H9 (cell line): Measurements from ENCODE around the gene CCNQ. TPM values are rescaled to one million over a fixed set of nuclear protein-coding genes. Genes with fewer than 3 reads are reported as not detected.

ENCODE experiments used
- DNase-seq: peaks from one replicate; pipeline ENCODE4 v3.0.0-alpha.2; 2017
- H2AFZ ChIP-seq: one replicate; pipeline ENCODE4 v1.6.1; 2013; ENCODE audit warnings: mild to moderate bottlenecking, low read length, control low read depth, moderate library complexity
- H2AK5ac ChIP-seq: 2 replicates; pipeline ENCODE4 v1.6.1; 2013; ENCODE audit warnings: low read length, control low read depth, mixed read lengths; ENCODE audit not compliant: insufficient read length
- H2BK120ac ChIP-seq: one replicate; pipeline ENCODE4 v1.6.1; 2013; ENCODE audit warnings: low read depth, mild to moderate bottlenecking, low read length, control low read depth, inconsistent platforms; ENCODE audit not compliant: poor library complexity, severe bottlenecking
- H2BK12ac ChIP-seq: 2 replicates; pipeline ENCODE4 v1.6.1; 2013; ENCODE audit warnings: low read length, control low read depth, mixed read lengths, low read depth; ENCODE audit not compliant: insufficient read length
- H2BK15ac ChIP-seq: 2 replicates; pipeline ENCODE4 v1.6.1; 2013; ENCODE audit warnings: low read depth, low read length, control low read depth
- H2BK20ac ChIP-seq: one replicate; pipeline ENCODE4 v1.6.1; 2013; ENCODE audit warnings: low read depth, mild to moderate bottlenecking, low read length, control low read depth, inconsistent platforms; ENCODE audit not compliant: poor library complexity, severe bottlenecking
- H2BK5ac ChIP-seq: 2 replicates; pipeline ENCODE4 v1.6.1; 2013; ENCODE audit warnings: low read length, control low read depth, mixed read lengths; ENCODE audit not compliant: insufficient read length
- H3K14ac ChIP-seq: 2 replicates; pipeline ENCODE4 v1.6.1; 2013; ENCODE audit warnings: low read length, control low read depth; ENCODE audit not compliant: insufficient read depth
- H3K18ac ChIP-seq: 2 replicates; pipeline ENCODE4 v1.6.1; 2013; ENCODE audit warnings: low read depth, mild to moderate bottlenecking, mixed read lengths, low read length, control low read depth; ENCODE audit not compliant: insufficient read length
- H3K23ac ChIP-seq: 2 replicates; pipeline ENCODE4 v1.6.1; 2013; ENCODE audit warnings: low read length, control low read depth, mixed read lengths, low read depth; ENCODE audit not compliant: insufficient read length
- H3K23me2 ChIP-seq: 2 replicates; pipeline ENCODE4 v1.6.1; 2013; ENCODE audit warnings: low read depth, mild to moderate bottlenecking, mixed read lengths, low read length, control low read depth; ENCODE audit not compliant: insufficient read length, poor library complexity, severe bottlenecking
- H3K27ac ChIP-seq: 2 replicates; pipeline ENCODE4 v1.5.1; 2013; ENCODE audit warnings: low read length, control low read depth, mixed read lengths, low read depth; ENCODE audit not compliant: insufficient read length
- H3K27me3 ChIP-seq: 2 replicates; pipeline ENCODE4 v1.6.1; 2013; ENCODE audit warnings: low read length, control low read depth, inconsistent platforms; ENCODE audit not compliant: insufficient read depth
- H3K4ac ChIP-seq: 2 replicates; pipeline ENCODE4 v1.6.1; 2013; ENCODE audit warnings: low read depth, mild to moderate bottlenecking, control low read depth, inconsistent platforms, low read length, moderate library complexity
- H3K4me1 ChIP-seq: 2 replicates; pipeline ENCODE4 v1.6.1; 2013; ENCODE audit warnings: low read length, control low read depth, inconsistent platforms; ENCODE audit not compliant: insufficient read depth
- H3K4me2 ChIP-seq: 2 replicates; pipeline ENCODE4 v1.6.1; 2013; ENCODE audit warnings: low read length, control low read depth, mixed read lengths; ENCODE audit not compliant: insufficient read length, insufficient read depth
- H3K56ac ChIP-seq: 2 replicates; pipeline ENCODE4 v1.6.1; 2013; ENCODE audit warnings: low read depth, mild to moderate bottlenecking, mixed read lengths, low read length, control low read depth; ENCODE audit not compliant: insufficient read length
- H3K79me1 ChIP-seq: 2 replicates; pipeline ENCODE4 v1.6.1; 2013; ENCODE audit warnings: low read depth, mild to moderate bottlenecking, moderate library complexity, low read length, control low read depth, inconsistent platforms; ENCODE audit not compliant: insufficient read depth, poor library complexity, severe bottlenecking
- H3K79me2 ChIP-seq: 2 replicates; pipeline ENCODE4 v1.6.1; 2013; ENCODE audit warnings: low read length, control low read depth, inconsistent platforms; ENCODE audit not compliant: insufficient read depth
- H3K9ac ChIP-seq: 2 replicates; pipeline ENCODE4 v1.6.1; 2013; ENCODE audit warnings: low read length, control low read depth, mixed read lengths; ENCODE audit not compliant: insufficient read length; ENCODE audit errors: extremely low read depth
- H3K9me3 ChIP-seq: one replicate; pipeline ENCODE4 v1.6.1; 2013; ENCODE audit warnings: low read depth, low read length, inconsistent platforms; ENCODE audit not compliant: control insufficient read depth
- H3T11ph ChIP-seq: one replicate; pipeline ENCODE4 v1.6.1; 2013; ENCODE audit warnings: mild to moderate bottlenecking, low read length, control low read depth, inconsistent platforms
- H4K20me1 ChIP-seq: one replicate; pipeline ENCODE4 v1.6.1; 2013; ENCODE audit not compliant: control insufficient read depth, insufficient read length, insufficient read depth
- H4K5ac ChIP-seq: 2 replicates; pipeline ENCODE4 v1.6.1; 2013; ENCODE audit warnings: low read depth, mild to moderate bottlenecking, mixed read lengths, low read length, control low read depth; ENCODE audit not compliant: insufficient read length
- H4K8ac ChIP-seq: replicated peaks from 2 replicates; pipeline ENCODE4 v1.6.1; 2013; ENCODE audit warnings: low read length, control low read depth, mixed read lengths, low read depth; ENCODE audit not compliant: insufficient read length
- H4K91ac ChIP-seq: 2 replicates; pipeline ENCODE4 v1.6.1; 2013; ENCODE audit warnings: low read depth, mild to moderate bottlenecking, moderate library complexity, mixed read lengths, low read length, control low read depth; ENCODE audit not compliant: insufficient read length
- H3K27ac Mint-ChIP-seq, 3 experiments: 2 replicates in 2 of 3; 3 replicates in 1 of 3; pipeline ENCODE4 v1.8.0; 2020 to 2021; ENCODE audit warnings: mixed read lengths in 3 of 3, mild to moderate bottlenecking in 1 of 3, moderate library complexity in 1 of 3
- H3K27me3 Mint-ChIP-seq: 2 replicates; pipeline ENCODE4 v1.8.0; 2021; ENCODE audit warnings: low read depth, mild to moderate bottlenecking, moderate library complexity, mixed read lengths
- H3K36me3 Mint-ChIP-seq, 3 experiments: 2 replicates in 2 of 3; 3 replicates in 1 of 3; pipeline ENCODE4 v1.8.0; 2020 to 2021; ENCODE audit warnings: low read depth in 3 of 3, mixed read lengths in 3 of 3; ENCODE audit not compliant: insufficient read depth in 1 of 3
- H3K4me1 Mint-ChIP-seq, 2 experiments: 2 replicates each; pipeline ENCODE4 v1.8.0; 2020; ENCODE audit warnings: mixed read lengths in 2 of 2
- H3K4me3 Mint-ChIP-seq, 2 experiments: 2 replicates in 1 of 2; 3 replicates in 1 of 2; pipeline ENCODE4 v1.8.0; 2020 to 2021; ENCODE audit warnings: mild to moderate bottlenecking in 2 of 2, mixed read lengths in 2 of 2, moderate library complexity in 1 of 2
- H3K9me3 Mint-ChIP-seq, 2 experiments: 2 replicates in 1 of 2; 3 replicates in 1 of 2; pipeline ENCODE4 v1.8.0; 2020; ENCODE audit warnings: mild to moderate bottlenecking in 2 of 2, mixed read lengths in 2 of 2, moderate library complexity in 1 of 2
- WGBS: extraction: QIAGEN DNeasy Blood & Tissue Kit; methylation state at CpG from one replicate; pipeline ENCODE4 v1.1.7; 2013; ENCODE audit warnings: missing lambda C conversion rate, low lambda C conversion rate, mixed read lengths; ENCODE audit not compliant: insufficient read length; ENCODE audit errors: extremely low coverage; 5-methylcytosine and 5-hydroxymethylcytosine counted together
- total RNA-seq: library from RNA; stranded (reverse); gene quantifications from 2 replicates; pipeline ENCODE4 v1.2.1, GENCODE V29; 2021
- TF ChIP-seq, protein P1 (sequence below): fragments of 200-600 bp; sonication (generic); conservative IDR thresholded peaks from 3 replicates; pipeline ENCODE4 v1.8.0; 2021; ENCODE audit warnings: antibody characterized with exemption, mild to moderate bottlenecking

The CCNQ gene
- total RNA-seq, 1 experiment from 2014 or later: 18.4 TPM

DNA sequence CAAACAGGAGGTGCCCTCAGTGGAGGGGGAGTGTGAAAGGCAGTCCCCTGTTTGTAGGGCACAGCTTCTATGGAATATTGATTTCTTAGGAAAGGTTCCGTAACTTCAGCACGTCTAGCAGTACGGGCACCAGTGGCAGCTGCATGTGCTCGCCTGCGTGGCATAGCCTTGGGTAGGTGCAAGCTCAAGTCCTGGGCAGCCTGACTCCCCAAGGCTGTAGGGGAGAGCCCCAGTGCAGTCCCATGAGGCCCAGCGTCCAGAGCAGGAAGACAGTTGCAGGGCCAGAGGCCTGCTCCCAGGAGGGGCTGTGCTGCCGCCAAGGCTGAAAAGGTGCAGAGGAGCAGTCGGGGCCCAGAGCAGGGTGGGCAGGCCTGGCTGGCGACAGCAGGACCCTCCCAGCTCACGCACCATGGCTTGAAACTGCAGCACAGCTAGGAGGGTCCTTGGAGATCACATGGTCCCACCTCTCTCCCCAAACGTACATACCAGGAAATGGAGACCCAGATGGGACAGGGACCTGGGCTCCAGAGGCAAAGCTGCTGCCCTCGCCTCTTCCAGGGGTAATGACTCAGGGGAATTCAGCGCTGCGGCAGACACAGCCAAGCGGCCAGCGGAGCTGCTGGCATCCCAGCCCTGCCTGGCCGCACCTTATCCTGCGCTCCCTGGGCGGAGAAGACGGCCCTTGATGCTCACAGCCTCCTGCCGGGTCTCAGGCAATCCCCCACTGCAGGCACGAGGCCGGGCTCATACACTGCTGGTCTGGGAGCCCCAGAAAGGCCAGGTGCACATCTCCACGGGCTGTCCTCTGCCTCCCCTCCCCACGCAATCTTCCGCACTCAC, 42.0 kb upstream of the CCNQ start:
- H3K14ac ChIP-seq: no peak overlapping the region; the same call in 1 of the 2 replicates
- H4K20me1 ChIP-seq: peaks cover 2% of the 10 kb centered on the region
- no peak overlapping the region for H2BK20ac ChIP-seq
- no peak overlapping the region for H4K91ac ChIP-seq
- H3K9ac ChIP-seq: no peak overlapping the region
- H2AK5ac ChIP-seq: no peak overlapping the region
- Mint-ChIP-seq H3K4me1 (peaks cover 8 to 12% of the 10 kb centered on the region in 2 experiments), H3K9me3 (peaks cover 43 to 76% of the 10 kb centered on the region in 2 experiments), H3K27me3 (peaks cover 63% of the 10 kb centered on the region), H3K4me3 (peak overlapping the region; percentile 1 to 66; a peak in 4 of 5 replicates), H3K27ac (no peak overlapping the region), H3K36me3 (peaks cover 0 to 7% (median 2%) of the 10 kb centered on the region in 3 experiments; a peak in 3 of 7 replicates)
- no peak overlapping the region for H2BK12ac ChIP-seq
- peaks cover 34% of the 10 kb centered on the region for H3K27me3 ChIP-seq
- H2AFZ ChIP-seq: no peak overlapping the region
- H3T11ph ChIP-seq: no peak overlapping the region
- peak overlapping the region; percentile 42 for H3K4me2 ChIP-seq
- no peaks in the 10 kb centered on the region; the same call in 1 of the 2 replicates for H3K4me1 ChIP-seq
- H2BK15ac ChIP-seq: no peak overlapping the region
- TF ChIP-seq, protein P1, sequence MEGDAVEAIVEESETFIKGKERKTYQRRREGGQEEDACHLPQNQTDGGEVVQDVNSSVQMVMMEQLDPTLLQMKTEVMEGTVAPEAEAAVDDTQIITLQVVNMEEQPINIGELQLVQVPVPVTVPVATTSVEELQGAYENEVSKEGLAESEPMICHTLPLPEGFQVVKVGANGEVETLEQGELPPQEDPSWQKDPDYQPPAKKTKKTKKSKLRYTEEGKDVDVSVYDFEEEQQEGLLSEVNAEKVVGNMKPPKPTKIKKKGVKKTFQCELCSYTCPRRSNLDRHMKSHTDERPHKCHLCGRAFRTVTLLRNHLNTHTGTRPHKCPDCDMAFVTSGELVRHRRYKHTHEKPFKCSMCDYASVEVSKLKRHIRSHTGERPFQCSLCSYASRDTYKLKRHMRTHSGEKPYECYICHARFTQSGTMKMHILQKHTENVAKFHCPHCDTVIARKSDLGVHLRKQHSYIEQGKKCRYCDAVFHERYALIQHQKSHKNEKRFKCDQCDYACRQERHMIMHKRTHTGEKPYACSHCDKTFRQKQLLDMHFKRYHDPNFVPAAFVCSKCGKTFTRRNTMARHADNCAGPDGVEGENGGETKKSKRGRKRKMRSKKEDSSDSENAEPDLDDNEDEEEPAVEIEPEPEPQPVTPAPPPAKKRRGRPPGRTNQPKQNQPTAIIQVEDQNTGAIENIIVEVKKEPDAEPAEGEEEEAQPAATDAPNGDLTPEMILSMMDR: no peak
- no peak overlapping the region for H4K8ac ChIP-seq
- H2BK120ac ChIP-seq: no peak overlapping the region
- WGBS: no CpG with 5 or more reads among the region's 26 CpGs
- H3K27ac ChIP-seq: no peak overlapping the region
- H2BK5ac ChIP-seq: no peak overlapping the region
- H4K5ac ChIP-seq: no peak overlapping the region
- H3K18ac ChIP-seq: no peak overlapping the region
- no peak overlapping the region for H3K56ac ChIP-seq
- no peak overlapping the region for H3K23ac ChIP-seq
- H3K9me3 ChIP-seq: peaks cover 31% of the 10 kb centered on the region
- H3K23me2 ChIP-seq: peaks cover 11% of the 10 kb centered on the region
- no peaks in the 10 kb centered on the region for H3K79me1 ChIP-seq
- DNase-seq: peak; percentile 27
- no peaks in the 10 kb centered on the region for H3K79me2 ChIP-seq
- no peak overlapping the region for H3K4ac ChIP-seq
